ENCODE measurements around the gene LAMB4.
A peak's percentile ranks its signal among the peaks of the same experiment; 100 is the strongest.

Gene LAMB4

GRCh38 chr7:108000875-108001763, 129.0 kb downstream of the LAMB4 start:
- peak; percentile 40 for TF ChIP-seq CTCF (conservative IDR thresholded peaks at IDR 0.05; ENCODE audit: low read depth, low read length)
- H3K4me3 ChIP-seq (ENCODE audit: low read depth, low read length) = peak overlapping the region; percentile 90
- DNase-seq (ENCODE audit: low read depth) = peak; percentile 56

- peak; percentile 53 for DNase-seq (ENCODE audit: low read depth)
- TF ChIP-seq CTCF (conservative IDR thresholded peaks at IDR 0.05; ENCODE audit: low read depth, low read length) = no peak
- peak overlapping the region; percentile 90 for H3K4me3 ChIP-seq (ENCODE audit: low read depth, low read length)
These were observed 130.2 kb downstream of the LAMB4 start for GRCh38 chr7:107999779-108000560.

GRCh38 chr7:107998660-107999480, 131.3 kb downstream of the LAMB4 start:
- no peak for TF ChIP-seq CTCF (conservative IDR thresholded peaks at IDR 0.05; ENCODE audit: low read depth, low read length)
- DNase-seq (ENCODE audit: low read depth) = no peak
- peak overlapping the region; percentile 90 for H3K4me3 ChIP-seq (ENCODE audit: low read depth, low read length)

- DNase-seq (ENCODE audit: low read depth) = no peak
- TF ChIP-seq CTCF (conservative IDR thresholded peaks at IDR 0.05; ENCODE audit: low read depth, low read length) = no peak
- H3K4me3 ChIP-seq (ENCODE audit: low read depth, low read length) = peak overlapping the region; percentile 34
These were observed 132.0 kb downstream of the LAMB4 start for GRCh38 chr7:107998150-107998549.

GRCh38 chr7:107996072-107996882, 133.9 kb downstream of the LAMB4 start:
- peak; percentile 87 for DNase-seq (ENCODE audit: low read depth)
- TF ChIP-seq CTCF (conservative IDR thresholded peaks at IDR 0.05; ENCODE audit: low read depth, low read length) = no peak
- peak overlapping the region; percentile 23 for H3K4me3 ChIP-seq (ENCODE audit: low read depth, low read length)

All from choroid plexus epithelial cell (primary cell).